Gastroesophageal sphincter (tissue), 4 donors: Measurements from ENCODE around the gene DGKG. TPM values are rescaled to one million over a fixed set of nuclear protein-coding genes. Genes with fewer than 3 reads are reported as not detected.
A peak's percentile ranks its signal among the peaks of the same experiment; 100 is the strongest.

Experiments
- ATAC-seq: fragments of 150-250 bp; one replicate; pipeline ENCODE4 v1.9.1; 2016; ENCODE audit warnings: mild to moderate bottlenecking, moderate library complexity
- H3K27ac ChIP-seq, 4 donors: fragments of 200-600 bp; sonication (generic) in 3 of 4; 1 replicate in 3 of 4; 2 replicates in 1 of 4; pipeline ENCODE4 v1.5.1; 2016 to 2019
- H3K27me3 ChIP-seq: fragments of 200-600 bp; sonication (generic); one replicate; pipeline ENCODE4 v1.5.1; 2019
- H3K36me3 ChIP-seq, 2 donors: fragments of 200-600 bp; sonication (generic); one replicate each; pipeline ENCODE4 v1.5.1; 2019; ENCODE audit warnings: control low read depth in 1 of 2
- H3K4me1 ChIP-seq, 3 donors: fragments of 200-600 bp; sonication (generic); 1 replicate in 2 of 3; 2 replicates in 1 of 3; pipeline ENCODE4 v1.5.1; 2016 to 2019; ENCODE audit warnings: control low read depth in 2 of 3
- H3K4me3 ChIP-seq, 2 donors: fragments of 200-600 bp; sonication (generic); one replicate each; pipeline ENCODE4 v1.5.1; 2019; ENCODE audit warnings: mild to moderate bottlenecking in 1 of 2, moderate library complexity in 1 of 2
- H3K9me3 ChIP-seq, 3 donors: fragments of 200-600 bp; sonication (generic); one replicate each; pipeline ENCODE4 v1.5.1; 2017 to 2019; ENCODE audit warnings: control low read depth in 2 of 3
- EP300 ChIP-seq: sonication (generic); formaldehyde crosslinking; IDR thresholded peaks from one replicate; pipeline ENCODE4 v1.6.1; 2017; ENCODE audit warnings: antibody characterized with exemption, mild to moderate bottlenecking
- POLR2A ChIP-seq, 2 donors: fragments of 450-650 bp; IDR thresholded peaks; one replicate each; pipeline ENCODE4 v1.6.1; 2017; ENCODE audit warnings: antibody characterized with exemption in 2 of 2, mild to moderate bottlenecking in 2 of 2, moderate library complexity in 1 of 2
- POLR2AphosphoS5 ChIP-seq: sonication (generic); formaldehyde crosslinking; IDR thresholded peaks from one replicate; pipeline ENCODE4 v1.6.1; 2017; ENCODE audit warnings: antibody characterized with exemption
- WGBS, 2 donors: methylation state at CpG; one replicate each; pipeline ENCODE4 v1.1.5; 2018; ENCODE audit warnings: low coverage in 1 of 2; 5-methylcytosine and 5-hydroxymethylcytosine counted together
- total RNA-seq, 4 donors: library from RNA; depleted of rRNA; stranded (reverse); fragments of >200 nt; gene quantifications; one replicate each; pipeline ENCODE4 v1.1.0, GENCODE V29; 2016
- TF ChIP-seq, protein P1 (sequence below), 4 experiments: fragments of 200-600 bp in 2 of 4; fragments of 450-650 bp in 2 of 4; sonication (generic) in 1 of 4; IDR thresholded peaks; one replicate each; pipeline ENCODE4 v1.5.1; 2017 to 2019; ENCODE audit warnings: antibody characterized with exemption in 4 of 4, mild to moderate bottlenecking in 2 of 4, moderate library complexity in 2 of 4

Gene DGKG
- total RNA-seq, 4 donors from 2014 or later = 46.3 to 134 (median 90.4) TPM

- no peak for ATAC-seq
- H3K4me1 ChIP-seq = peaks cover 0 to 14% (median 0%) of the 10 kb centered on the region in 3 donors
- H3K27ac ChIP-seq = peak overlapping the region in 1 of 4 donors; percentile 34
- TF ChIP-seq POLR2AphosphoS5 (no peak), EP300 (no peak), POLR2A (IDR thresholded peaks at IDR 0.05) (no peak)
- TF ChIP-seq, protein P1, sequence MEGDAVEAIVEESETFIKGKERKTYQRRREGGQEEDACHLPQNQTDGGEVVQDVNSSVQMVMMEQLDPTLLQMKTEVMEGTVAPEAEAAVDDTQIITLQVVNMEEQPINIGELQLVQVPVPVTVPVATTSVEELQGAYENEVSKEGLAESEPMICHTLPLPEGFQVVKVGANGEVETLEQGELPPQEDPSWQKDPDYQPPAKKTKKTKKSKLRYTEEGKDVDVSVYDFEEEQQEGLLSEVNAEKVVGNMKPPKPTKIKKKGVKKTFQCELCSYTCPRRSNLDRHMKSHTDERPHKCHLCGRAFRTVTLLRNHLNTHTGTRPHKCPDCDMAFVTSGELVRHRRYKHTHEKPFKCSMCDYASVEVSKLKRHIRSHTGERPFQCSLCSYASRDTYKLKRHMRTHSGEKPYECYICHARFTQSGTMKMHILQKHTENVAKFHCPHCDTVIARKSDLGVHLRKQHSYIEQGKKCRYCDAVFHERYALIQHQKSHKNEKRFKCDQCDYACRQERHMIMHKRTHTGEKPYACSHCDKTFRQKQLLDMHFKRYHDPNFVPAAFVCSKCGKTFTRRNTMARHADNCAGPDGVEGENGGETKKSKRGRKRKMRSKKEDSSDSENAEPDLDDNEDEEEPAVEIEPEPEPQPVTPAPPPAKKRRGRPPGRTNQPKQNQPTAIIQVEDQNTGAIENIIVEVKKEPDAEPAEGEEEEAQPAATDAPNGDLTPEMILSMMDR (IDR thresholded peaks at IDR 0.05) = no peak
- H3K4me3 ChIP-seq = no peak overlapping the region
- H3K9me3 ChIP-seq = no peaks in the 10 kb centered on the region
- no peaks in the 10 kb centered on the region for H3K27me3 ChIP-seq
- no peaks in the 10 kb centered on the region for H3K36me3 ChIP-seq
Observed at GRCh38 chr3:186400662-186401061, 38.6 kb upstream of the DGKG start.

DNA sequence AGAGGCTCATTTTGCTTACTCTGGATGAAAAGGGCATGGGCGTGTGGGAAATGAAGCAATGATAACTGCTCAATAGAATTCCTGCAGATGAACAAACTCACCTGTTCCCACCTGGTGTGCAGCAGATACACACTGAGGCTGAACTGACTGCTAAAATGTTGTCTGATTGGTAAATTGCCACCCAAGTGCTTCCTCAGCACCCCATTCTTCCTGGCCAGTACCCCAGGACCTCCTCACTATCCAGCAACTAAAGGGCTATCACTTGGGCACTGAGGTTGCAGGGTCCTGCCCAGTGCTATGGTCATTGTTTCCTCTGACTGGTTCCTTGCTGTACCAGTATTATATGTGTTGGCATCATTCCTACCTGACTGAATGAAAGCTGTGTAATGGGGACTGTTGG lies 38.0 kb upstream of the DGKG start:
- TF ChIP-seq EP300 = no peak
- TF ChIP-seq, protein P1 (IDR thresholded peaks at IDR 0.05) = no peak
- no peak for TF ChIP-seq POLR2A (IDR thresholded peaks at IDR 0.05)
- no peak for TF ChIP-seq POLR2AphosphoS5
- Histone ChIP-seq H3K9me3 (no peaks in the 10 kb centered on the region), H3K27ac (peak overlapping the region in 1 of 4 donors; percentile 34), H3K27me3 (no peaks in the 10 kb centered on the region), H3K4me1 (peaks cover 0 to 12% (median 0%) of the 10 kb centered on the region in 3 donors), H3K36me3 (no peaks in the 10 kb centered on the region), H3K4me3 (no peak overlapping the region)
- ATAC-seq = no peak
- WGBS, 2 donors = 89% methylated on average over 1 of the region's 1 CpG; no CpG with 5 or more reads in 1 of the 2 donors

DNA sequence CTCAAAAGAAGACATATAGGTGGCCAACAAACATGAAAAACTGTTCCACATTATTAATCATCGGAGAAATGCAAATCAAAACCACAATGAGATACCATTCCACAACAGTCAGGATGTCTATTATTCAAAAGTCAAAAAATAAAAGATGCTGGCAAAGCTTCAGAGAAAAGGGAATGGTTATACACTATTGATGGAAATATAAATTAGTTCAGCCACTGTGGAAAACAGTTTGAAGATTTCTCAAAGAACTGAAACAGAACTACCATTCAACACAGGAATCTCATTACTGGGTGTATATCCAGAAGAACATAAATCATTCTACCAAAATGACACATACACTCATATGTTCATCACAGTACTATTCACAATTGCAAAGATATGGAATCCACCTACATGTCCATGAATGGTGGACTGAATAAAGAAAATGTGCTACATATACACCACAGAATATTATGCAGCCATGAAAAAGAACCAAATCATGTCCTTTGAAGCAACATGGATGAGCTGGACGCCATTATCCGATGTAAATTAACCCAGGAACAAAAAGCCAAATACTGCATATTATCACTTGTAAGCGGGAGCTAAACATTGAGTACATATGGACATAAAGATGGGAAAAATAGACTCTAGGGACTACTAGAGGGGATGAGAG lies 32.7 kb upstream of the DGKG start:
- H3K4me3 ChIP-seq = no peak overlapping the region
- WGBS, 2 donors = 76 to 88% methylated on average over 4 of the region's 4 CpGs
- no peak overlapping the region for H3K27ac ChIP-seq
- H3K27me3 ChIP-seq = no peaks in the 10 kb centered on the region
- TF ChIP-seq POLR2A (IDR thresholded peaks at IDR 0.05) (no peak), EP300 (no peak)
- ATAC-seq = no peak
- no peaks in the 10 kb centered on the region for H3K9me3 ChIP-seq
- H3K4me1 ChIP-seq = no peaks in the 10 kb centered on the region
- H3K36me3 ChIP-seq = no peaks in the 10 kb centered on the region

DNA sequence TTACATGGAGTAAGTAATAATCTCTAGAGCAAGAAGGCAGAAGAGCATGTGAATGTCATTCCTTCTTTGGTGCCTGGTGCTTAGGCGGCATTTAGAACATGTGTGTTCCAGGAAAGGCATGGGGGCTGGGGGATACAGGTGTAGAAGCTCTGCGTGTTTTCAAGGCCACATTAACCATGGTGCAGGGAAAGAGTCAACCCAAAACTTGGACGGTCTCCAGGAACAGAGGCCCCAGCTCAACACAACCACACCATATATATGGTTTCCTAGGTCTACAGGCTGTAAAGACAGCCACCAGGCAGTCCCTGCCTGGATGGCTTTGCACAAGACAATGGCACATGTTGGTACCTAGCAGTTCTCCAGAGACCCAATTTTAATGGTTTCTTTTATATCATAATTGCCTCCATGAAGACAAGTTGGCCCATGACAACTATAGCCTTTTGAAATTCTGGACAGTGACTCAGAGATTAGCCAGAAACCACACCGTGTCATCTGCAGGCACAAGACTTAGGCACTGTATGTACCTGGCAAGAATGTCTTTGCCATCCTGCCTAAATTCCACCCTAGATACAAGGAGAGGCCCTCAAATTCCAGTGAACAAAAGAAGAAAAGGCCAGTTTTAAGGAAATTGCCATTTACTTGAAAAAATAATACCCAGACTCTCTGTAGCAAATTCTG lies 25.0 kb upstream of the DGKG start:
- no peak for ATAC-seq
- Histone ChIP-seq H3K9me3 (no peaks in the 10 kb centered on the region), H3K27me3 (no peaks in the 10 kb centered on the region), H3K27ac (no peak overlapping the region), H3K36me3 (no peaks in the 10 kb centered on the region), H3K4me1 (peaks cover 0 to 23% (median 3%) of the 10 kb centered on the region in 3 donors), H3K4me3 (no peak overlapping the region)
- TF ChIP-seq EP300 = no peak
- no peak for TF ChIP-seq POLR2AphosphoS5
- no peak for TF ChIP-seq POLR2A (IDR thresholded peaks at IDR 0.05)
- TF ChIP-seq, protein P1 (IDR thresholded peaks at IDR 0.05) = no peak
- WGBS, 2 donors = 75 to 96% methylated on average over 3 to 4 of the region's 4 CpGs

GRCh38 chr3:186385856-186386602 lies 24.0 kb upstream of the DGKG start:
- Histone ChIP-seq H3K36me3 (no peaks in the 10 kb centered on the region), H3K9me3 (no peaks in the 10 kb centered on the region), H3K27ac (no peak overlapping the region), H3K4me3 (no peak overlapping the region), H3K27me3 (no peaks in the 10 kb centered on the region), H3K4me1 (peaks cover 0 to 33% (median 3%) of the 10 kb centered on the region in 3 donors)
- 79 to 91% methylated on average over 3 to 4 of the region's 5 CpGs for whole genome bisulfite sequencing, 2 donors
- TF ChIP-seq, protein P1 (IDR thresholded peaks at IDR 0.05) = no peak
- no peak for TF ChIP-seq POLR2AphosphoS5
- no peak for TF ChIP-seq EP300
- ATAC-seq = no peak
